ENCODE data around the gene FAT1. TPM values are rescaled to one million over a fixed set of nuclear protein-coding genes. Genes with fewer than 3 reads are reported as not detected.

FAT1 gene
- 179 TPM for total RNA-seq

GRCh38 chr4:186723292-186724057 lies at the start of gene FAT1:
TSS of gene FAT1 (minus strand) at chr4:186723856. CDS start at chr4:186709827, 14,029 bp downstream.

GRCh38 chr4:186554914-186555827 lies 168.5 kb downstream of the FAT1 start, which contains the start of gene MTNR1A:
TSS of gene MTNR1A (minus strand) at chr4:186555567. CDS start at chr4:186555365, 202 bp downstream.

Other genes with a start within 250 kb of the FAT1 start
- 1.6 TPM for gene MTNR1A, start 168.3 kb downstream of the FAT1 start, total RNA-seq

Data from camera-type eye (tissue), 1 donor.